ENCODE data around the gene ITPRID2. TPM values are rescaled to one million over a fixed set of nuclear protein-coding genes. Genes with fewer than 3 reads are reported as not detected.
"Not testable (repeated sequence)": the region's sequence is repeated elsewhere in the genome, so short reads cannot be mapped to it uniquely, and the experiment has no call there.

ITPRID2 gene
- polyA plus RNA-seq, 4 donors = 142 to 182 (median 170) TPM

GRCh38 chr2:181954538-181954883 is 63.0 kb downstream of the ITPRID2 start:
- no peak for DNase-seq (ENCODE audit: low read depth in 4 of 4, low spot score in 2 of 4)

GRCh38 chr2:181955010-181955409 is 63.5 kb downstream of the ITPRID2 start:
- DNase-seq (ENCODE audit: low read depth in 4 of 4, low spot score in 2 of 4) = no peak

GRCh38 chr2:181955866-181956265 is 64.3 kb downstream of the ITPRID2 start:
- not testable (repeated sequence) for DNase-seq (ENCODE audit: low read depth in 4 of 4, low spot score in 2 of 4)

- no peak for DNase-seq (ENCODE audit: low read depth in 4 of 4, low spot score in 2 of 4)
Measured at GRCh38 chr2:181957668-181958067, 66.1 kb downstream of the ITPRID2 start.

- DNase-seq (ENCODE audit: low read depth in 4 of 4, low spot score in 2 of 4) = no peak
Measured at GRCh38 chr2:181958726-181959125, 67.2 kb downstream of the ITPRID2 start.

GRCh38 chr2:181959508-181959907 is 68.0 kb downstream of the ITPRID2 start:
- no peak for DNase-seq (ENCODE audit: low read depth in 4 of 4, low spot score in 2 of 4)

- not testable (repeated sequence) for DNase-seq (ENCODE audit: low read depth in 4 of 4, low spot score in 2 of 4)
Measured at GRCh38 chr2:181961167-181961566, 69.6 kb downstream of the ITPRID2 start.

- DNase-seq (ENCODE audit: low read depth in 4 of 4, low spot score in 2 of 4) = no peak
Measured at GRCh38 chr2:181962142-181962541, 70.6 kb downstream of the ITPRID2 start.

GRCh38 chr2:181970160-181970794 is 78.7 kb downstream of the ITPRID2 start:
- DNase-seq (ENCODE audit: low read depth in 4 of 4, low spot score in 2 of 4) = no peak

- no peak for DNase-seq (ENCODE audit: low read depth in 4 of 4, low spot score in 2 of 4)
Measured at GRCh38 chr2:181971032-181971431, 79.5 kb downstream of the ITPRID2 start.

- DNase-seq (ENCODE audit: low read depth in 4 of 4, low spot score in 2 of 4) = no peak
Measured at GRCh38 chr2:181972431-181973170, 81.1 kb downstream of the ITPRID2 start.

- DNase-seq (ENCODE audit: low read depth in 4 of 4, low spot score in 2 of 4) = peak in 1 of 4 donors; percentile 28
Measured at GRCh38 chr2:181973171-181973783, 81.7 kb downstream of the ITPRID2 start.

GRCh38 chr2:181977661-181978350 is 86.3 kb downstream of the ITPRID2 start:
- DNase-seq (ENCODE audit: low read depth in 4 of 4, low spot score in 2 of 4) = no peak

- DNase-seq (ENCODE audit: low read depth in 4 of 4, low spot score in 2 of 4) = no peak
Measured at GRCh38 chr2:181978351-181979150, 87.0 kb downstream of the ITPRID2 start.

Other genes starting within 250 kb of the ITPRID2 start
- 10 to 100 TPM; 14.0 to 15.5 (median 15.0) TPM for gene CERKL, start 234.6 kb upstream of the ITPRID2 start, polyA plus RNA-seq (ENCODE audit: insufficient read length in 4 of 4)
- not detected for gene NEUROD1, start 211.2 kb upstream of the ITPRID2 start, polyA plus RNA-seq (ENCODE audit: insufficient read length in 4 of 4)
- 1 to 10 TPM; 1.3 to 3.5 (median 1.6) TPM for gene PPP1R1C, start 94.1 kb downstream of the ITPRID2 start, polyA plus RNA-seq (ENCODE audit: insufficient read length in 4 of 4)